Epidermal melanocyte (primary cell): Measurements from ENCODE around the gene ST6GALNAC3.

Experiments used
- DNase-seq: peaks from one replicate; pipeline ENCODE4 v3.0.0; 2011; ENCODE audit warnings: low spot score; ENCODE audit not compliant: insufficient read length

ST6GALNAC3 gene

DNA sequence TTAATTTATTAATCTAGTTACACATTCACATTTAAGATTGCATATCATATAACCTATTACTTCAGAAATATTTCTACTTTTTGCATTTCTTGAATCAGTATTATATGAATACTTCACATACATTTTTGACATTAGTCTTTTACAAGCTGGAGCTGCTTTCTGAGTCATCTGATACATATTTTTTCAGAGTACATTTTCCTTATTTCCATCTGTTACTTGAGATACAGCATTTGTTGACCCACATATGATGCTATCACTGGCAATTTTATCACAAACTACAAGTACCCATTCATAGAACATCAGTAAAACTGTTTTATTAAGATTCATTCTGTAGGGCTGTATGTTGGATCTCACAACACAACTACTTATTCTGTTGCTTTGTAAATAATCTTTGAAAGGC is 425.6 kb downstream of the ST6GALNAC3 start:
- DNase-seq = no peak

DNA sequence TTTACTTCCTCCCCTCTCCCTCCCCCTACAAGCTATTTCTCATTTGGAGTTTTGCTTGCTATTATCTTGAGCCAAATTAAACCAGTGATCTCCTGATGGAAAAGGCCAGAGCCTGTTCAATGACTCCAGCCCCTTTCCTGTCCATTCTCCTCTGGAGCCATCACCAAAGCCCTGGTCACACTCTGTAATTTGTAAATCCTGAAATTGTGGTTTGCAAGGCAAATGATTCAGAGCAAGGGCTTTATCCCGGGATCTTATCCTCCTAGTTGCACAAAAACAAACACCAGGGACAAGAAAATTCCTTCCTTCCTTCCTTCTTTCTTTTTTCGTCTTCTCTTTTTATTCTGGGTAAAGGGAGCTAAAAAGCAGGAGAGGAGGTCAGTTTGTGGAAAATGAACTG is 426.6 kb downstream of the ST6GALNAC3 start:
- no peak for DNase-seq

DNA sequence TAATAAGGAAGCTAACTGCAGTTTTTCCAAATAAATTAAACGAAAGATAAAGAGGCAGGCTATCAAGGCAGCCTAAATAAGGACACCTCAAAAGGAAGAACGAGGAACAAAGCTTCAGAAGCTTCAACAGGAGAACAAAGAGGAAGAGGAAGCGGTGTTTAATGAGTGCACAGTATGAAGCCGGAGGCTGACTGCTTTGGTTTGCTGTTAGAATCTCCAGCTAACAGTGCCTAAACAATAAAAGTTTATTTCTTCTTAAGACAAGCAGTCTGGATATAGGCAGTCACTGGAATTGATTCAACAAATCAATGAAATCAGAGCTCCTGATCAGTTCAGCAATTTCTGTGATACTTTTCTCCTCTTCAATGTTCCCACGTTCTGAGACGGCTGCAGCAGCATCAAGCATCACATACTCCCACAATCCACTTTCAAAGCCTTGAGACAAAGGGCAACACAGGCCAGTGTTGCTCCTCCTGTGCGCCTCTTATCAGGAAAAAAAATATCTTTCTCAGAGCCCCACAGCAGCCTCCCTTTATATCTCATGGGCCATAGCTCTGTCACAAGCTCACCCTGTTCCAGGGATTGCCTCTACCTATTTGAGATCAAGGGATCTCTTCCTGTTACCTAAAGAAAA is 427.2 kb downstream of the ST6GALNAC3 start:
- DNase-seq = no peak

DNA sequence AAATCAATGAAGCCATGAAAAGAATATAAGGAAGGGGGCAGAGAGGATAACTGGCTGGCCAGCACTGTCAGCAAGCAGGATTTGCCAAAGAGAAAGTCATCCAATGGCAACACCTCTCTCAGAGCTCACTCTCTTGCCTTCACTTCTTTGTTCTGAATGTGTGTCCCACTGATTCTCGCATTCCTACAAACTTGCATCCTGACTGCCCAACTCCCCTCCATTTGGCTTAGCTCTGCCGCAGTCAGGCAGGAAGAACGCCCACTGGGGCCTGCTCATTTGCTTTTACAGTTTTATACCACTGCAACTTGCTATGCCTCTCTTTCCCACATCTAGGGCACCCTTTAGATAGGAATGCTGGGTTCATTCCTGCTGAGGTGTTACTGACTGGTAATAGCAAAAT is 428.6 kb downstream of the ST6GALNAC3 start:
- no peak for DNase-seq

DNA sequence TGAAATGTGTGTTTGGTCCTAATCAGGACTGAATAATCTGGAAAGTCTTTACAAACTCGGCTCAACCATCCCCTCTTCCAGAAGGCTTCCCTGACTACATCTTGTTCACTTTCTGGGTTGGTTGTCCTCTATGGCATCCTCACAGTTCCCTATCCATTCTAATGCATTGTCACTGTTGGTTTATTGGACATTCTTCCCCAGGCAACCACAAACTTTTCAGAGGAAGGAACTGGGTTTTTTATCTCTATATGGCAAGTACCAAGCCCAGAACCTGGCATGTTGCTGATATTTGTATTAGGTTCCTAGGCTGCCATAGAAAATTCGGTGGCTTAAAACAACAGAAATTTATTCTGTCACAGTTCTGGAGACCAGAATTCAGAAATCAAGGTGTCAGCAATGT is 429.2 kb downstream of the ST6GALNAC3 start:
- DNase-seq = no peak

DNA sequence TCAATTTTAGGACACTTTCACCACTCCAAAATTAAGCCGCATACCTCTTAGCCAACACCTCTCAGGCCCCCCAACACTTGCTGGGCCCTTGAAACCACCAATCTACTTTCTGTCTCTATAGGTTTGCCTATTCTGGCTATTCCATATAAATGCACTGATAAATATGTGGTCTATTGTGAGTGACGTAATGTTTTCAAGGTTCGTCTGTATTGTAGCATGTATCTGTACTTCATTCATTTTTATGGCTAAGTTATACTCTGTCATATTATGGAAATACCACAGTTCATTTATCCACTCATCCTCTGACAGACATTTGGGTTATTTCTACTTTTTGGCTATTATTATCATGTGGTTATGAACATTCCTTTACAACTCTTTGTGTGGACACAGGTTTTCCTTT is 432.8 kb downstream of the ST6GALNAC3 start:
- no peak for DNase-seq

DNA sequence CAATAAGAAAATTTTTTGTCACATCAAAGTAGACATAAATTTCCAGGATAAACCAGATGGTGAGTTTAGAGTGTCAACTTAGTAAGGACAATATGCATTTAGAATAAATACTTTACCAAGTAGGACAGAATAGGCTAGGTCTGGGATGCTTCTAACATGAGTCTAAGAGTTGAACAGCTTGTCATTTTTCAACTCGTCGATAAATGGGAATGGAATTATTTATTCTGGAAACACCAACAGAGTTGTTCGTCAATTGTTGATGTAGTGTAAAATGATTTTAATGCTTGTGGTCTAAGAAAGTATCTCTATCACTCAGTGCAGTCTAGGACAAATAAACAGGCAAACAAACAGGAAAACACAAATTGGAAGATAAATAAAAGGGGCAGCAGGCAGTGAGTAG is 434.3 kb downstream of the ST6GALNAC3 start:
- DNase-seq = no peak

DNA sequence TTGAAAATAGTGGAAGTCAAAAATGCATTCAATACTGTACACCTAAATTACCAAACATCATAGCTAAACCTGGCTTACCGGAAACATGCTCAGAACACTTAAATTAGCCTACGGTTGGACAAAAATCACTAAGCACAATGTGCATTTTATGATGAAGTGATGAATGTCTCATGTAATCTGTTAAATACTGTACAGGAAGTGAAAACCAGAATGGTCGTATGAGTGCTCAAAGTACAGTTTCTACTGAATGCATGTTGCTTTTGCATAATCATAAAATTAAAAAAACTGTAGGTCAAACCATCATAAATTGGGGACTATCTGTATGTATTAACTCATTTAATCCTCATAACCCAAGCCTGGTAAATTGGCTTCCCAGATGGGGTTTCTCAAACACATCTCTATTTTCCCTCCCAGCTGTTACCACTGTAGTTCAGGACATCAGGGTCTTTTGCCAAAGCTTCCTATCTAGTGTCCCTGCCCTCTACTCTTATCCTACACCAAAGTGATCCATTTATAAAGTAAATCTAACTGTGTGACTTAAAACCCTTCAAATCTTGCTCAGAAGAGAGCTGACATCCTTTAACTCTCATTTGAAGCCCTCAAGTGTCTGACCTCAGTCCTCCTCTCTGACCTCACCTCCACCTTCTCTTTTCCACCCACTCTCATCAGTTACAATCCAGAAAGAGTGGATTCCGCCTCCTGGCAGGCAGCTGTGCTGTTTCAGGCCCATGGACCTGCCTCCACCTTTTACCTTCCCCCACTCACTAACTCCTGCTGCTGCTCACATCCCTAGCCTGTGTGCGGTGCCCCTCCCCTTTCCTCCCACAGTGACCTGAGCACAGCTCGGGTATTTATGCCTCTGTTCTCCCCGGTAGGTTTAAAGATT is 436.4 kb downstream of the ST6GALNAC3 start:
- DNase-seq = no peak

DNA sequence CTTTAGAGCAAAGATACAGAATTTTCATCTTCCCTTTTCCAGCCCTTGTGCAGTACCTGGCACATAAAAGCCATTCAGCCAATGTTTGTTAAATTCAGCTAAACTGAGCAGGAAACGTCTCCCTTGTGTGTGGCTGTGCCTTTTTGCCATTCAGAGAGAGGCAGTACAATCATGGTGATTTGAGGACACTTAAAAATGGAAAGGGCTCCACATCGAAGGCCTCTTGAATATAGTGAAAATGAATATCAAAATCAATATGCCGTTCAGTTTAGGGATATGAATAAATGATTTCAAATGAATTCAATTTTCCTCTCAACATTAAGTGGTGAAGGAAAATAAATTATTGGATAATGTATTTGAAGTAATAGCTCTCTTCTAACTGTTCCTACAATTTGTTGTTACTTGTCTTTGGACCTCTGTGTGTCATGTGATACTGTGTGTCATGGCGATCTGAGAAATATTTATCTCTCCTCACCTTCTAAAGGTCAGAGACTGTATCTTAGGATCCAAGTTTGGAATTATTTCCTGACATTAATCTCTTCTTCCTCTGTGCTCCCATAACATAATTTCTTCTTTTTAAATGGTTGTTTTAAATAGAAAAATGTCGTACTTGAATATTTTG is 437.1 kb downstream of the ST6GALNAC3 start:
- DNase-seq = no peak

DNA sequence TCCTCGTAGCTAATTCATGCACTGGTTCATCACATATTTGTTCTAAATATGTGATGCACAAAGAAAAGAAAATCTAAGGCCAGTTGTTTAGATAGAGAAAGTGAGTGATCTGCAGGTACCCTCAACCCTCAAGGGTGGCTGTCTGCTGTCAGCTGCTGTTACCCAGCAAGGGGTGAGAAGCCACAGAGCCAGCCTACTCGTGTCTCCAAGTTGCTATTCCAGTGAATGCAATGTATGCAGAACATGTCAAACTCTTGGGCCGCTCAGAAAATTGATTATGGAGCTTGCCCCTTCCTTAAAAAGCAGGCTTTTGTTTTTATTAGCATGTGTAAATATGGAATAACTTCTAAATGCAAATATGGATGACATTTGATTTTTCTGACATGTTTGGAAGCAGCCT is 456.4 kb downstream of the ST6GALNAC3 start:
- DNase-seq = no peak

DNA sequence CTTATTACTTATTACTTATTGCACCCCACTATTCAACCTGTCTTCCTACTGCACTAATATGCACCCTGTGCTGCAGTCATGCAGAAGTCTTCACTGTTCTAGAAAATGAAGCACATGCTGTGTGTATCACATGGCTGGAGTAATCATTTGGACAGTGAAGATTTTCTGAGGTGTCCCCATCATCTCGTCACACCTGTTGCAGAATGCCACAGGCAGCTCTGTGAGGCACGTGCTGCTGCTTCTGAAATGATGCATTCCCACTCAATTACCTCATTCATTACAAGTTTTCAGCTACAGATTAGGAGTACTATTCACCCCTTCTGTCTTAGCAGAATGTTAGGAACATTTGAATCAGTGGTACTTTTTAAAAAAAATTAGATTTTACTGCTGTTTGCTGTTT is 467.1 kb downstream of the ST6GALNAC3 start:
- no peak for DNase-seq

DNA sequence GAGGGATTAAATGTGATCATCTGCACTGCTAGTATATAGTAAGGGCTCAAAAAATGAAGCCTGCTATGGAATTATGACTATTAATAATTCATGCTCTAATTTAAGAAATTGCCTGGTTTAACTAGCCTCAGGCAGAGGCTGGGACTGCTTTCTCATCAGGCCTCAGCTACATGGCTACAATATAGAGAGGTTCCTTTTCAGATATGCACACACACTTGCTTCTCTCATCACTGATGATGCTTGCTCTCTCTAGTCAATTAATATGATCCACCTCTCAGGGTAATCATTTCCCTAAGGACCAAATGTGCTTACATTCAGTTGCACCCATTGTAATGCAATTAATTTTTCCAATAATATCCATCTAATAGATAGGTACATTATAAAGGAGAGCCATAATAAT is 467.8 kb downstream of the ST6GALNAC3 start:
- no peak for DNase-seq

DNA sequence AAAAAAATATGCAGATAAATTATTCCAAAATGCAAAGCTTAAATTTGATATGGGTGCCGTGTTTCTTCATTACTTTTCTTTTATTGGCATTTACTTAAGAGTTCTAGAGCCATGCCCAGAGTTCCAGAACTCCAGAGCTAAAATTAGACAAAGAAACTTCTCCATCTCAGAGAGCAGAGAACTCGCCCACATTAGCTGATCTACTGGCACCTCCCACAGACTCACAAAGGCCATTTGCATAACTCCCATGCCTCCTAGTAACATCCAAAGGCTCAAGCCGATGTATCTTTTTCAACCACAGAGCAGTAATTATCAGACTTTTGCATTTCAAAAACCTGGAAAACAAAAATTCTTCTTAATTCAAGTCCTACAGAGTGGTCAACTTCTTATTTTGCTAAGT is 468.9 kb downstream of the ST6GALNAC3 start:
- no peak for DNase-seq

DNA sequence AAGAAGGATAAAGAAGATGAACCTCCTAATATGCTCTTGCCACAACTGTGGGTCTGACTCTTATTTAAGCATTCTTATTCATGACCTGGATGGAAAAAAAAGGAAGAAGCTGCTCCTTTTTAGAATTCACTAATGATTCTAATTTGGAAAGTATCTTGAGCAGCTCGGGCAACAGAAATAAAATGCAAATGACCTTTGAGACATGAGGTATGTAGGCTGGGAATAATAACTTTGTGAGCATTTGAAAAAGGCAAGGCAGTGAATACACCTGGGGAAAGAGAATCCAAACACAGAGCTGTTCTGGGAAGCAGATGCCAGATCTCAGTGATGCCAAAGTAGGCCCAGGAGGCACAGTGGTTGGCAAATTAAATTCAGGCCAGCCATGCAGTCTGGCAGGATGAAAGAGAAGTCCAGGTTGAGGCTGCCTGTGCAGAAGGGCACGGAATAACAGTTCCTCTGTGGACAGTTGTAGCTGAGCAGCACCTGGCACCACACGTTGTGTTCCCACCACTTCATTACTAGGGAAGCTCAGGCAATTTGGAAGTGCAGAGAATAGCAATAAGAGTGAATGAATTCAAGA is 471.9 kb downstream of the ST6GALNAC3 start:
- DNase-seq = no peak

DNA sequence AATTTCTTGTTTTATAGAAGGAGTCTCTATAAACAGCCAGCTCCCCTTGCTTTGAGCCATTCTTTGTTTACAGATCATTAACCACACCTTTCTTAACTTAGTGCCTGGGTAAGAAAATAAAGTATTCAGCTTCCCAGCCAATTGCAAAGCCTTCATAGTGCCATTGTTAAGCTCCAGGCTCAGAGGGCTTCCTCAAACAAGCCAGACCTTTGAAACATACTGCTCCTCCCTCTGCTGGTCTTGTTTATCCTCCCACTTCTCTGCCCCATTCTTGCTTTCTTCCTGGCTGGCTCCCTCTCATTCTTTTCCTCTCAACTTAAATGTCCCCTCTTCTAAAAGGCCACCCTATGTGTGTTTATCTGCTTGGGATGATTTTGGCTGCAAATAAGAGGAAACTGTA is 473.4 kb downstream of the ST6GALNAC3 start:
- no peak for DNase-seq

DNA sequence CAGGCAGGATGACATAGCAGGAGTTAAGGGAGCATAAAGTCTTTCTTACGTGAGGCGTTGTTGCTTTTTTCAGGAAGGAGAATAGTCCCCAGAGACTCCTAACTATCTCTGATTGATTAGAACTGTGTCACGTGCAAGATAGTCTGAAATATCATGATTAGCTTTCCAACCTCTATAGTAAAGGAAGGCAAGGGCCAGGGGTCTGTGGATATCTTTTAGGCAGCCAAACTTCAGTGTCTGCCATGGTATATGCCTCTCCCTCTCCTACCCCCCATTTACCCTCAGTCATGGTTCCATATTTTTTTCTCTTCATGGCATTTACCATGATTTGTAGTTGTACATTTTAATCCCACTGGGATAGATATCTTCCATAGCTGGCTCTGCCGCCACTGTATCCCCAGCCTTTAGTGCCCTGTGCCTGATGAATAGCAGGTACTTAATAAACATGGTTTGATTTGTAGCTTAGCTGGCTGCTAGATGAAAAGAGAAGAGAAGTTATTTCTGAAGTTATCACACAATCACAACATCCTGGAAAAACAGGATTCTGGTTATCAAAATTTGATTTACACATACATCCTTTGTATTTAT is 474.1 kb downstream of the ST6GALNAC3 start:
- DNase-seq = no peak

DNA sequence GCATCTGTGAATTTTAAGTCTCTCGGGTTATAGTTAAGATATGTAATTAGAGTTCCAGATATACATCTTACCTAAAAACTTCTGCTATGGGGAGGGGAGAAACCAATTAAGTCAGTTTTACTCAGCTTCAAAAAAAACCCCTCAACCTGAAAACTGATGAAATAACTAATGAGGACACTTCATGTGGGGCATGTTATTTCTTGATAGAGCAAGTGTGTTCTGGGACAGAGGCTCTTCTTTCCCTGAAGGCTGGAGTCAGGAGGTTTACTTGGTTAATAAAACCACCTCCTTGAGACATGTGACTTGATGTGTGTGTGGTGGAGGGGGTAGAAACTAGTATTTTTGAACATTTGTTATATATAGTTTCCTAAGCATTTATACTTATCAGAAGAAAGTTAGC is 479.7 kb downstream of the ST6GALNAC3 start:
- DNase-seq = no peak

DNA sequence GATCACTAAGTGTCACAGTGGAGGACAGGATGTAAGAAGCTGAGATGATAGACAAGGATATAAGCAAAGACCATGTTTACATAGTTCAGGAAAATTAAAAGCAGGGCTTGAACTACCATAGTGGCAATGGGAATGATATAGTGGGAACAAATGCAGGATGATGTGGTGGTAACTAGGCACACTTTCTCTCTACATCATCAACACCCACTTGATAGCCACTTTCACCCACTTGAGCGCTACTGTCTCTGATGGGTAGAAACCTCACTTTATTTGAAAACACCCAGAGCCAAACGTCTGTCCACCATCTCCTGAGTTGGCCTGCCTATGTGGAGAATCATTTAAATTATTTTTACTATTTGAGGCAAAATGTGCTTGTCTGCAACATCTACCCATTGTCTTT is 487.7 kb downstream of the ST6GALNAC3 start:
- no peak for DNase-seq

DNA sequence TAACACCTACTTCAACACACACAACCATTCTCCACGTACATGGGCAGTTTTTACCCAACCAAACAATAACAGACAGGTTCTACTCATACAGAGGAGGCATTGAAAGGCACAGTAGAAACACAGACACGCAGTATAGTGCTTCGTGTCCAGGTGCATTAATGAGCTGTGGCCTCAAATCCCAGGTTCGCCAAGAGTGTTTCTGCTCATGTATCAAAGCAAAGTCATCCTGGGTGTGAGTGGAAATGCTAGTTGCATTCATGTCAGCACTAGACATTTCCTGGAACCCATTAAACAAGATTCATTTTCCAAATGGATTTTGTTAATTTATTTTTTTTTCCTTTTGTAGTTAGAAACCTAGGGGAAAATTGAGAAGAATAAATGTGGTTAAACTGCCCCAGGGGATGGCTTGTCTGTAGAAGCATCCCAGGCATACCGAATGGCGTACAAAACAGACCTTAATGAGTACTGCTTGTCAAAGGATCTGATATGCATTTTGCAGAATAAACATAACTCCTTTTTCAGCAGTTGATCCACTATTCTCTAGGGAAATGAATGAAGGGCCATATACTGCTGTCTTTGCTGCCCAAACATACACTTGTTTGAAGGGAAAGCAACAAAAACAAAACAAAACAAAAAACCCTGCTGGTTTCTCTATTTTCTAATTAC is 494.2 kb downstream of the ST6GALNAC3 start:
- no peak for DNase-seq

DNA sequence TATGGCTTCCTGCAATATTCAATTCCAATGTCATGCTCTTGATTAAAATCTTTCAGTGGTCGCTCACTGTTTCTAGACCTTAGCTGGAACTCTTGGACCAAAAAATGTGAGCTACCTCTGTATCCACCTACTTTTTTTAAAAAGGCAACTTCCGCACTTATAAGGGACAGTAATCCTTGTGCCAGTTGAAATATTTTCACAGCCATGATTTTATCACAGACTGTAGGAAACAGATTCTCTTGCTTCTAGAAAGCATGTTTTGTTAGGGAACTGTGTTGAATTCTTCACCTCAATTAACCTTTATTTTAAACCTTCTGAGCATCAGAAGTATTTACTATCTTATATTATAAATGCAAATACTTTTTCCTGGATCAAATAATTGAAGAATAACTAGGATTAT is 496.7 kb downstream of the ST6GALNAC3 start:
- no peak for DNase-seq

DNA sequence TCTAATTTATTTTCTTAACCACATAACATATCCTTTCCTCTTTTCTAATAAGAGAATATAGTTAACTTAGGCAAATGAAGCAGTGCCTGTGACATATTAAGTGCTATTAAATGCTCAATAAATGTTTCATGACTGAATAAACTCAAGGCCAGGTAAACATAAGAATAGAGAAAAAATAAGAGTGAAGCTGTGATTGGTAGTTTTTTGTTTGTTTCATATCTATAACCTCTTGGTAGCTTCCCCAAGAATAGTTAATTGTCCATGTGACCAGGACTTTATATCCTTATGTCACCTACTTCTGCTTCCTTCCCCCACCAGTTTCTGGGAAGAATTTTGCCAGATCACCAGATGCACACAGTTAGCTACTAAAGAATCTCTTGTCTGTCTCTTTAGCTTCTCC is 497.7 kb downstream of the ST6GALNAC3 start:
- no peak for DNase-seq
